WTC11 (cell line): ENCODE measurements around the gene HES2. TPM values are rescaled to one million over a fixed set of nuclear protein-coding genes. Genes with fewer than 3 reads are reported as not detected.
A peak's percentile ranks its signal among the peaks of the same experiment; 100 is the strongest.

Experiments used
- ATAC-seq: fragments of 200-7000 bp; cut with Tn5 transposase; 2 replicates; pipeline ENCODE4 v1.10.0; 2021; ENCODE audit warnings: mild to moderate bottlenecking, moderate library complexity
- CTCF ChIA-PET: fragments of 300-600 bp; sonication (Branson Sonifier 250); formaldehyde crosslinking; loops from one replicate; lab custom pipeline; 2021; ENCODE audit warnings: antibody characterized with exemption; lab: Charles Lee
- POLR2A ChIA-PET: fragments of 350-600 bp; sonication (Branson Sonifier 250); formaldehyde crosslinking; loops from one replicate; lab custom pipeline; 2021; ENCODE audit warnings: antibody characterized with exemption; lab: Charles Lee
- DNase-seq: peaks from one replicate; pipeline ENCODE4 v3.0.0; 2021; ENCODE audit warnings: low spot score
- H3K27ac Mint-ChIP-seq: 2 replicates; pipeline ENCODE4 v1.8.0; 2021; ENCODE audit warnings: mixed read lengths
- H3K27me3 Mint-ChIP-seq: 2 replicates; pipeline ENCODE4 v1.8.0; 2021; ENCODE audit warnings: low read depth, mild to moderate bottlenecking, moderate library complexity, mixed read lengths
- H3K36me3 Mint-ChIP-seq: 2 replicates; pipeline ENCODE4 v1.8.0; 2021; ENCODE audit warnings: mixed read lengths
- H3K4me1 Mint-ChIP-seq: 2 replicates; pipeline ENCODE4 v1.8.0; 2022; ENCODE audit warnings: mixed read lengths
- H3K4me3 Mint-ChIP-seq: 2 replicates; pipeline ENCODE4 v1.8.0; 2021; ENCODE audit warnings: mild to moderate bottlenecking, moderate library complexity, mixed read lengths
- H3K9me3 Mint-ChIP-seq: 2 replicates; pipeline ENCODE4 v1.8.0; 2021; ENCODE audit warnings: mixed read lengths
- ATF1 ChIP-seq: sonication (generic); formaldehyde crosslinking; IDR thresholded peaks from 2 replicates; pipeline ENCODE4 v1.8.1; 2023; ENCODE audit warnings: mild to moderate bottlenecking, moderate library complexity, missing genetic modification reagents
- CBFB ChIP-seq: sonication (generic); formaldehyde crosslinking; IDR thresholded peaks from 2 replicates; pipeline ENCODE4 v1.8.1; 2022; ENCODE audit warnings: mild to moderate bottlenecking, low read depth, missing genetic modification reagents
- FOXJ3 ChIP-seq: sonication (generic); formaldehyde crosslinking; IDR thresholded peaks from 2 replicates; pipeline ENCODE4 v1.9.0; 2021; ENCODE audit warnings: missing genetic modification reagents, mild to moderate bottlenecking, borderline replicate concordance
- IRF2 ChIP-seq: sonication (generic); formaldehyde crosslinking; IDR thresholded peaks from 2 replicates; pipeline ENCODE4 v1.8.0; 2022; ENCODE audit warnings: low read depth, missing genetic modification reagents, borderline replicate concordance
- MYBL2 ChIP-seq: sonication (generic); formaldehyde crosslinking; IDR thresholded peaks from 2 replicates; pipeline ENCODE4 v1.8.1; 2023; ENCODE audit warnings: mild to moderate bottlenecking, moderate library complexity, missing genetic modification reagents
- NR1H2 ChIP-seq: sonication (generic); formaldehyde crosslinking; IDR thresholded peaks from 2 replicates; pipeline ENCODE4 v1.9.0; 2021; ENCODE audit warnings: mild to moderate bottlenecking, moderate library complexity, missing genetic modification reagents
- OVOL2 ChIP-seq: fragments of 250-450 bp; sonication (Bioruptor Pico); IDR thresholded peaks from 2 replicates; pipeline ENCODE4 v1.9.0; 2021; ENCODE audit warnings: mild to moderate bottlenecking, borderline replicate concordance
- RELA ChIP-seq: sonication (generic); formaldehyde crosslinking; IDR thresholded peaks from 2 replicates; pipeline ENCODE4 v1.8.1; 2022; ENCODE audit warnings: missing genetic modification reagents, mild to moderate bottlenecking, borderline replicate concordance
- SMAD3 ChIP-seq: sonication (generic); formaldehyde crosslinking; IDR thresholded peaks from 2 replicates; pipeline ENCODE4 v1.8.0; 2022; ENCODE audit warnings: missing genetic modification reagents, mild to moderate bottlenecking, borderline replicate concordance
- SMAD4 ChIP-seq: sonication (generic); formaldehyde crosslinking; IDR thresholded peaks from 2 replicates; pipeline ENCODE4 v1.8.0; 2022; ENCODE audit warnings: mild to moderate bottlenecking, missing genetic modification reagents
- SP1 ChIP-seq: sonication (generic); formaldehyde crosslinking; conservative IDR thresholded peaks from 2 replicates; pipeline ENCODE4 v1.8.1; 2022; ENCODE audit warnings: missing genetic modification reagents
- ZNF121 ChIP-seq: sonication (generic); formaldehyde crosslinking; IDR thresholded peaks from 2 replicates; pipeline ENCODE4 v1.8.0; 2023; ENCODE audit warnings: missing genetic modification reagents
- ZNF671 ChIP-seq: fragments of 250-450 bp; sonication (Bioruptor Pico); IDR thresholded peaks from 2 replicates; pipeline ENCODE4 v1.8.0; 2021; ENCODE audit warnings: mild to moderate bottlenecking
- total RNA-seq: library from RNA; stranded (reverse); gene quantifications from 3 replicates; pipeline ENCODE4 v1.2.3, GENCODE V29; 2021
- TF ChIP-seq, protein P1 (sequence below): fragments of 200-600 bp; IDR thresholded peaks from 2 replicates; pipeline ENCODE4 v1.8.0; 2022; ENCODE audit warnings: antibody characterized with exemption
- TF ChIP-seq, protein P2 (sequence below): sonication (generic); formaldehyde crosslinking; IDR thresholded peaks from 2 replicates; pipeline ENCODE4 v1.8.1; 2023; ENCODE audit warnings: mild to moderate bottlenecking, missing genetic modification reagents, moderate library complexity
- TF ChIP-seq, protein P3 (sequence below): sonication (generic); formaldehyde crosslinking; IDR thresholded peaks from 2 replicates; pipeline ENCODE4 v1.8.0; 2023; ENCODE audit warnings: missing genetic modification reagents
- TF ChIP-seq, protein P4 (sequence below): sonication (generic); formaldehyde crosslinking; IDR thresholded peaks from 2 replicates; pipeline ENCODE4 v1.8.0; 2022; ENCODE audit warnings: mild to moderate bottlenecking, missing genetic modification reagents
- TF ChIP-seq, protein P5 (sequence below): sonication (generic); formaldehyde crosslinking; IDR thresholded peaks from 2 replicates; pipeline ENCODE4 v1.8.1; 2023; ENCODE audit warnings: mild to moderate bottlenecking, moderate library complexity, missing genetic modification reagents
- TF ChIP-seq, protein P6 (sequence below): fragments of 250-450 bp; sonication (Bioruptor Pico); IDR thresholded peaks from 2 replicates; pipeline ENCODE4 v1.9.0; 2021; ENCODE audit warnings: mild to moderate bottlenecking
- TF ChIP-seq, protein P7 (sequence below): sonication (generic); formaldehyde crosslinking; IDR thresholded peaks from 2 replicates; pipeline ENCODE4 v1.8.1; 2022; ENCODE audit warnings: mild to moderate bottlenecking, moderate library complexity, missing genetic modification reagents

The HES2 gene
- total RNA-seq, 1 experiment from 2014 or later = 2.7 TPM

DNA sequence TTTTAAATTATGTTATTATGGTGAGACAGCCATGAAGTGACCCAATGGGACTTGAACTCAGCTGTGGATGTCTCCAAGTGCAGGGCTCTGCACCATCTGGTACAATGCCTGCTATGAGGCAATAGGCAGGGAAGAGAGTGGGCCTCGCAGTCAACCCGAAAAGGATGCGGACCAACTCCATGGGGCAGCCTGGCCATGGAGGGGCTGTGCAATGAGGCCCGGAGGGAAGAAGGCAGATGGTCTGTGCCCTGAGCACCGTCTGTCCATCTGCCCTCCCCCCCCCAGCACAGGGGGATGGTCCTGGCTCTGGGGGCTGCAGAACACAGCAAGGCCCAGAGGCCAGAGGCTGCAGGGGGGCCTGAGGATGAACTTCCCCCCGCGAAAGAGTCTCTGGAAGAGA lies 21.9 kb upstream of the HES2 start (continued):
- TF ChIP-seq, protein P1, sequence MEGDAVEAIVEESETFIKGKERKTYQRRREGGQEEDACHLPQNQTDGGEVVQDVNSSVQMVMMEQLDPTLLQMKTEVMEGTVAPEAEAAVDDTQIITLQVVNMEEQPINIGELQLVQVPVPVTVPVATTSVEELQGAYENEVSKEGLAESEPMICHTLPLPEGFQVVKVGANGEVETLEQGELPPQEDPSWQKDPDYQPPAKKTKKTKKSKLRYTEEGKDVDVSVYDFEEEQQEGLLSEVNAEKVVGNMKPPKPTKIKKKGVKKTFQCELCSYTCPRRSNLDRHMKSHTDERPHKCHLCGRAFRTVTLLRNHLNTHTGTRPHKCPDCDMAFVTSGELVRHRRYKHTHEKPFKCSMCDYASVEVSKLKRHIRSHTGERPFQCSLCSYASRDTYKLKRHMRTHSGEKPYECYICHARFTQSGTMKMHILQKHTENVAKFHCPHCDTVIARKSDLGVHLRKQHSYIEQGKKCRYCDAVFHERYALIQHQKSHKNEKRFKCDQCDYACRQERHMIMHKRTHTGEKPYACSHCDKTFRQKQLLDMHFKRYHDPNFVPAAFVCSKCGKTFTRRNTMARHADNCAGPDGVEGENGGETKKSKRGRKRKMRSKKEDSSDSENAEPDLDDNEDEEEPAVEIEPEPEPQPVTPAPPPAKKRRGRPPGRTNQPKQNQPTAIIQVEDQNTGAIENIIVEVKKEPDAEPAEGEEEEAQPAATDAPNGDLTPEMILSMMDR = no peak
- TF ChIP-seq NR1H2 (no peak), SMAD3 (CRISPR knock-in tag) (no peak), SMAD4 (CRISPR knock-in tag) (no peak), ZNF671 (CRISPR knock-in tag) (no peak), OVOL2 (CRISPR knock-in tag) (no peak), RELA (CRISPR knock-in tag) (no peak), IRF2 (no peak), MYBL2 (CRISPR knock-in tag) (no peak)
- TF ChIP-seq, protein P2, sequence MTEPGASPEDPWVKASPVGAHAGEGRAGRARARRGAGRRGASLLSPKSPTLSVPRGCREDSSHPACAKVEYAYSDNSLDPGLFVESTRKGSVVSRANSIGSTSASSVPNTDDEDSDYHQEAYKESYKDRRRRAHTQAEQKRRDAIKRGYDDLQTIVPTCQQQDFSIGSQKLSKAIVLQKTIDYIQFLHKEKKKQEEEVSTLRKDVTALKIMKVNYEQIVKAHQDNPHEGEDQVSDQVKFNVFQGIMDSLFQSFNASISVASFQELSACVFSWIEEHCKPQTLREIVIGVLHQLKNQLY (CRISPR knock-in tag) = no peak
- TF ChIP-seq, protein P3, sequence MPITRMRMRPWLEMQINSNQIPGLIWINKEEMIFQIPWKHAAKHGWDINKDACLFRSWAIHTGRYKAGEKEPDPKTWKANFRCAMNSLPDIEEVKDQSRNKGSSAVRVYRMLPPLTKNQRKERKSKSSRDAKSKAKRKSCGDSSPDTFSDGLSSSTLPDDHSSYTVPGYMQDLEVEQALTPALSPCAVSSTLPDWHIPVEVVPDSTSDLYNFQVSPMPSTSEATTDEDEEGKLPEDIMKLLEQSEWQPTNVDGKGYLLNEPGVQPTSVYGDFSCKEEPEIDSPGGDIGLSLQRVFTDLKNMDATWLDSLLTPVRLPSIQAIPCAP (CRISPR knock-in tag) = no peak

DNA sequence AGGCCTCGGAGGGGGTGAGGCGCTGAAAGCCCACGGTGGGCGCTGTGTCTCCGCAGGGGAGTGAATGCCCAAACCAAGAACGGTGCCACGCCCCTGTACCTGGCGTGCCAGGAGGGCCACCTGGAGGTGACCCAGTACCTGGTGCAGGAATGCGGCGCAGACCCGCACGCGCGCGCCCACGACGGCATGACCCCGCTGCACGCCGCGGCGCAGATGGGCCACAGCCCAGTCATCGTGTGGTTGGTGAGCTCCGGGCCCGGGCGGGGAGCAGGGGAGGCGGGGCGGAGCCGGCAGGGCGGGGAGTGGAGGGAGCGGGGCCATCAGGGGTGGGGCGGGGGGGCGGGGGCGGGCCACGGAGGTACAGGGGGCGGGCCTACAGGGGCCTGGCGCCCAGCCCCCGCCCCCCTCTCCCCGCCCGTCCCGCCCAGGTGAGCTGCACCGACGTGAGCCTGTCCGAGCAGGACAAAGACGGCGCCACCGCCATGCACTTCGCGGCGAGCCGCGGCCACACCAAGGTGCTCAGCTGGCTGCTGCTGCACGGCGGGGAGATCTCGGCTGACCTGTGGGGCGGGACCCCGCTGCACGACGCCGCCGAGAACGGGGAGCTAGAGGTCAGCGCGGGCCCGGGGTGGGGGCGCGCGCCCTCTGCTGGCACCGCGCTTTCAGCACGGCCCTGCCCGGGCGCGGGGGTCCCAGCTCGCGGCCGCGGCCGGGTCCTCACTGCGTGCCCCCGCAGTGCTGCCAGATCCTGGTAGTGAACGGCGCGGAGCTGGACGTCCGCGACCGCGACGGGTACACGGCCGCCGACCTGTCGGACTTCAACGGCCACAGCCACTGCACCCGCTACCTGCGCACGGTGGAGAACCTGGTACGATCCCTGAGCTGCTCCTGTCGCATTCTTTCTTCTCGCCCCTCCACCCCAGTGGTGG lies 20.7 kb upstream of the HES2 start:
- Mint-ChIP-seq H3K36me3 (no peaks in the 10 kb centered on the region), H3K4me1 (peaks cover 32% of the 10 kb centered on the region), H3K4me3 (peak overlapping the region; percentile 66), H3K9me3 (no peaks in the 10 kb centered on the region), H3K27ac (no peak overlapping the region), H3K27me3 (peaks cover 33% of the 10 kb centered on the region)
- ChIA-PET CTCF (interaction anchor here (0.6 to 6.3 kb wide), 56 partner anchors 9 to 406 kb away, joined by 3 to 281 read pairs (median 6); partner anchors contain the start of genes ACOT7, DNAJC11, ESPN and GPR153), POLR2A (interaction anchor here (0.7 to 1.1 kb wide), 2 partner anchors 14 to 1034 kb away, joined by 3 read pairs; no protein-coding TSS in a partner anchor)
- DNase-seq (peak; percentile 87), ATAC-seq (peak; percentile 65)
- TF ChIP-seq, protein P1 = peak; percentile 51
- 0 out of 2 replicates have a peak, but pooled peaks have one; percentile 26 for TF ChIP-seq CBFB
- TF ChIP-seq, protein P4, sequence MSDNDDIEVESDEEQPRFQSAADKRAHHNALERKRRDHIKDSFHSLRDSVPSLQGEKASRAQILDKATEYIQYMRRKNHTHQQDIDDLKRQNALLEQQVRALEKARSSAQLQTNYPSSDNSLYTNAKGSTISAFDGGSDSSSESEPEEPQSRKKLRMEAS (CRISPR knock-in tag) = 0 out of 2 replicates have a peak, but pooled peaks have one; percentile 14
- no peak for TF ChIP-seq ATF1 (CRISPR knock-in tag)
- TF ChIP-seq, protein P5, sequence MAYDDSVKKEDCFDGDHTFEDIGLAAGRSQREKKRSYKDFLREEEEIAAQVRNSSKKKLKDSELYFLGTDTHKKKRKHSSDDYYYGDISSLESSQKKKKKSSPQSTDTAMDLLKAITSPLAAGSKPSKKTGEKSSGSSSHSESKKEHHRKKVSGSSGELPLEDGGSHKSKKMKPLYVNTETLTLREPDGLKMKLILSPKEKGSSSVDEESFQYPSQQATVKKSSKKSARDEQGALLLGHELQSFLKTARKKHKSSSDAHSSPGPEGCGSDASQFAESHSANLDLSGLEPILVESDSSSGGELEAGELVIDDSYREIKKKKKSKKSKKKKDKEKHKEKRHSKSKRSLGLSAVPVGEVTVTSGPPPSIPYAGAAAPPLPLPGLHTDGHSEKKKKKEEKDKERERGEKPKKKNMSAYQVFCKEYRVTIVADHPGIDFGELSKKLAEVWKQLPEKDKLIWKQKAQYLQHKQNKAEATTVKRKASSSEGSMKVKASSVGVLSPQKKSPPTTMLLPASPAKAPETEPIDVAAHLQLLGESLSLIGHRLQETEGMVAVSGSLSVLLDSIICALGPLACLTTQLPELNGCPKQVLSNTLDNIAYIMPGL = peak; percentile 75; the same call in 1 of the 2 replicates
- TF ChIP-seq ZNF121 = peak; percentile 95
- peak; percentile 79 for TF ChIP-seq SP1
- no peak for TF ChIP-seq ZNF671 (CRISPR knock-in tag)
- TF ChIP-seq, protein P6, sequence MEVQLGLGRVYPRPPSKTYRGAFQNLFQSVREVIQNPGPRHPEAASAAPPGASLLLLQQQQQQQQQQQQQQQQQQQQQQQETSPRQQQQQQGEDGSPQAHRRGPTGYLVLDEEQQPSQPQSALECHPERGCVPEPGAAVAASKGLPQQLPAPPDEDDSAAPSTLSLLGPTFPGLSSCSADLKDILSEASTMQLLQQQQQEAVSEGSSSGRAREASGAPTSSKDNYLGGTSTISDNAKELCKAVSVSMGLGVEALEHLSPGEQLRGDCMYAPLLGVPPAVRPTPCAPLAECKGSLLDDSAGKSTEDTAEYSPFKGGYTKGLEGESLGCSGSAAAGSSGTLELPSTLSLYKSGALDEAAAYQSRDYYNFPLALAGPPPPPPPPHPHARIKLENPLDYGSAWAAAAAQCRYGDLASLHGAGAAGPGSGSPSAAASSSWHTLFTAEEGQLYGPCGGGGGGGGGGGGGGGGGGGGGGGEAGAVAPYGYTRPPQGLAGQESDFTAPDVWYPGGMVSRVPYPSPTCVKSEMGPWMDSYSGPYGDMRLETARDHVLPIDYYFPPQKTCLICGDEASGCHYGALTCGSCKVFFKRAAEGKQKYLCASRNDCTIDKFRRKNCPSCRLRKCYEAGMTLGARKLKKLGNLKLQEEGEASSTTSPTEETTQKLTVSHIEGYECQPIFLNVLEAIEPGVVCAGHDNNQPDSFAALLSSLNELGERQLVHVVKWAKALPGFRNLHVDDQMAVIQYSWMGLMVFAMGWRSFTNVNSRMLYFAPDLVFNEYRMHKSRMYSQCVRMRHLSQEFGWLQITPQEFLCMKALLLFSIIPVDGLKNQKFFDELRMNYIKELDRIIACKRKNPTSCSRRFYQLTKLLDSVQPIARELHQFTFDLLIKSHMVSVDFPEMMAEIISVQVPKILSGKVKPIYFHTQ (CRISPR knock-in tag) = no peak
- TF ChIP-seq, protein P7, sequence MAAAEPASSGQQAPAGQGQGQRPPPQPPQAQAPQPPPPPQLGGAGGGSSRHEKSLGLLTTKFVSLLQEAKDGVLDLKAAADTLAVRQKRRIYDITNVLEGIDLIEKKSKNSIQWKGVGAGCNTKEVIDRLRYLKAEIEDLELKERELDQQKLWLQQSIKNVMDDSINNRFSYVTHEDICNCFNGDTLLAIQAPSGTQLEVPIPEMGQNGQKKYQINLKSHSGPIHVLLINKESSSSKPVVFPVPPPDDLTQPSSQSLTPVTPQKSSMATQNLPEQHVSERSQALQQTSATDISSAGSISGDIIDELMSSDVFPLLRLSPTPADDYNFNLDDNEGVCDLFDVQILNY (CRISPR knock-in tag) = peak; percentile 43; the same call in 1 of the 2 replicates
- TF ChIP-seq FOXJ3 (CRISPR knock-in tag) = no peak
